ENCODE measurements around the gene NHLRC4.

GRCh38 chr16:572865-573650 lies 6.3 kb downstream of the NHLRC4 start:
- no peak for TF ChIP-seq TCF4 (CRISPR knock-in tag; IDR thresholded peaks at IDR 0.05; ENCODE audit: borderline replicate concordance)
- TF ChIP-seq ZC3H10 (CRISPR knock-in tag; IDR thresholded peaks at IDR 0.05), result no peak
- no peak for TF ChIP-seq PATZ1 (CRISPR knock-in tag; IDR thresholded peaks at IDR 0.05; ENCODE audit: borderline replicate concordance)
- TF ChIP-seq TOX (CRISPR knock-in tag; IDR thresholded peaks at IDR 0.05; ENCODE audit: borderline replicate concordance), result no peak
- no peak for TF ChIP-seq ZNF8 (CRISPR knock-in tag; IDR thresholded peaks at IDR 0.05)
- no peak for TF ChIP-seq CSDC2 (CRISPR knock-in tag; IDR thresholded peaks at IDR 0.05)

Data from SK-N-SH treated with all-trans-retinoic acid at 6 μM for 48 hours (cell line).